CD4-positive, alpha-beta T cell treated with Interleukin-17A for 4 hours (primary cell): Measurements from ENCODE around the gene EYS.
"Not testable (repeated sequence)": the region's sequence is repeated elsewhere in the genome, so short reads cannot be mapped to it uniquely, and the experiment has no call there.

Source experiments
- DNase-seq: peaks from one replicate; pipeline ENCODE4 v3.0.0-alpha.2; 2020; ENCODE audit warnings: mixed read lengths

The EYS gene

DNA sequence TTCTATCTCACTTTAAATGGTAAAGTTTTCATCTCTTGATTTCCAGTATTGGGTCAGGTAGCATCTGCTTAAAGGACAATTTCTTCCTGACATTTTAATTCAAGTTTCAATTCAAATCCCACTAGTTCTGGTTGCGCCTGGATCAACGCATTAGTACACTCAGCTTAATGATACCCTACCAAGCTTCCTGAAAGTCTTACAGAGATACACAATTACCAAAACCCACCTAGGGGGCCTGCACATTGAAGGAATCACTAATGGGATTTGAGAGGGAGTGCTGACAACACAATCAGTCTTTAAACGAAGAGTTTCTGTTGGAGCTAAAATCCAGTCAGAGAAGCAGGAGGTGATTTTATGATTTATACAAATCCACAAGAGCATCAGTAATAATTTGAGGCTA, 1778.4 kb downstream of the EYS start:
- DNase-seq: no peak

DNA sequence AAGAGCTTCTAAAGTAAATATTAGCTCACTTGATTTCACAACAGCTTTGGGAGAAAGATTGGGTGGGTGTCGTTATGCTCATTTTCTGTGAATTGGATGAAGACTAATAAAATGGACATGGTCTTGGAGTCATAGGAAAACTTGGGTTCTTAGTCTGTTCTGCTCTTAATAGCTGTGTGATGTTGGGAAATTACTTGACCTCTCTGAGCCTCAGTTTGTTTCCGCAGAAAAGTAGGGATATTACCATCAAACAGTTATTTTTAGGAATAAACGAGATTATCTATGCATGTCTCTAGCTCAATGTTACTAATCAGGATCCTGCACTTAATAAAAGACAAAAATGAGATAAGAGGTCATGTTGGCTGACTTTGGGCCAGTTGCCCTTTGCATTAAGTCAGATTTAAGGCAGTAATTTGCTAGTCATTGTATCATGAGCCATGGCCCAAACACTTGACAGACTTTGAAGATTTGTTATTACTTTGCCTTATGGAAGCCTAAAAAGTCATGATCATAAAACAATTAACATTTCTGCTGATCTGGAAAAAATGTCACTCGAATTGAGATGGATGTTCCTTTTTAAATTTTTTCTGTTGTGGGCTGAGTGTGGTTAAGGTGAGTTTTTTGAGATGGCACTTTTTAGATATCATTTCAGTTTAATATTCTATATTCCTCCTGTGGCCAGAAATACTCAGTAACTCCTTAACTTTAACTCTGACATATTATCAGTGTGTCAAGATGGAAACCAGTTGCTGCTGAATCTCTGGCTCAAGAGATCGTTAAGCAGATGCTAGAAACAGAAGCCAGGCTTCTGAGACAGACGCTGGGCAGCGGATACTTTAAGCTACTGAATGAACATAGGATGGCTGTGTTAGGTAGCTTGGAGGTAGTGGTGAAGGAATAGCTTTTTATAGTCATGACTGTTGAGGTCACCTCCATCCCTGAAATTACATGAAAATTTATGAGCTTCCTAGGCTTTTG, 1779.8 kb downstream of the EYS start:
- DNase-seq: no peak

DNA sequence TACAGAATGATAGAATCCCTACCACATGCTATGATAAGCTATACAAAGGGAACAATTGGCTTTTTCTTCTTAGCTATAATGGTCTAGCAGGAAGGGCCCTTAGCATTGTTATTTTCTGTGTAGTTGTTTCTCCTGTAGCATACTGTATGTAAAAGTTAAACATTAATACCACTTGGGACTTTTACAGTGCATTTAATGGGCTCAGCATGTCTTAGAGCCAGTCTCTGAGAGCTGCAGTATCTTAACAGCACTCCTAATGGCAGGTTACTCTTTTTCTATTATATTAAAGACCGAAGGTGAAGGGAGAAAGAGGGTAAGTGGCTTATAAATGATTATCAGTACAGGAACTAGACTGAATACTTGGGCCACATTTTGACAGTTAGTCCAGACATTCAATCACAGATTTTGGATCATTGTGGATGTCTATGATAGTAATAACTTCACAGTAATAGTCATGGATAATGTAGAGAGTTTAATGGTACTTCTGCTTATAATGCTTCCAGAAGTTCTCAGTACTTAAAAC, 1780.7 kb downstream of the EYS start:
- no peak for DNase-seq

DNA sequence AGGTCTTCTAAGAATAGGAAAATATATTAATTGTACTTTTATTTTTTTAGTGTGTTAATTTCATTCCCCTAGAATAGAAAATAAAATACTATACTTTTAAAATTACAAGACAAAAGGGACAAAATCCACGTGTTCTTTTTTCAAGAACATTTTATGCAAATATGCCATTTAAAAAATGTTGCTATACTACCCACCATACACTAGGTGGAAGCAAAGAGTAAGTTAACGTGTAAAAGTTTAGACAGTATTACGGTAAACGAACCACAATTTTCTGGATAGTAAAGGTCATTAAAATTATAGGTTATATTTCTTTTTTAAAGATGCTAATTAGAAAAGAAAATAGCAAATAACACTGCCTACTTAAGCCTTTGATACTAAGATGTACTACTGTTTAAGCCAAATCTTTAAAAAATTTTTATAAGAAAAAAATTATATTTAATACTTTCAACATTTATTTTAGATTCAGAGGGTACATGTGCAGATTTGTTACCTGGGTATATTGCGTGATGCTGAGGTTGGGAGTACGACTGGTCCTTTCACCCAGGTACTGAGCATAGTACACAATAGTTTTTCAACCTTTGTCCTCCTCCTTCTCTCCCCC, 1783.8 kb downstream of the EYS start:
- DNase-seq: no peak

DNA sequence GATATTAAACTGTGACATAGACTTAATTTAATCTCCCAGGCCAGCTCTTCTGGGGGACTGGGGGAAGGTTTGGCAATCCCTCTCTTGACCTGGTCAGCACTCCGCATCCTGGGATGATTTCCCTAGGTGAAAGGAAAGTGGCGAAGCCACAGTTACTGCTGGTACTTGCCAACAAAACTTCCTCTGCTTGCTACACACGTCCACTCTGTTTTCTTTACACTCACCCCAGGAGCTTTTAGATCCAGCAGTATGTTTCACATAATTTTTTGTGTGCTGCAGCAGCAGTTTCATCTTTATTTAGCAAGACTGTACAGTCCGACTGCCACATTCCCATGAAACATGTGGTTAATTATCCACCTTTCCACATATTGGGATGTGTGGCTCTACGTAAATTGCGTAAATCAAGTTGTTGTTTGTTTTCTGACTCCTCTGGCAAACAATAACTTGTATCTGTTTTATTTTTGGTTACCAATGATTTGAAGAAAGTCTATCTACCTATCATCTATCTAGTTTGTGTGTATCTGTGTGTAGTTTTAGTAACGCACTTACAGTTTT, 1787.4 kb downstream of the EYS start:
- no peak for DNase-seq

DNA sequence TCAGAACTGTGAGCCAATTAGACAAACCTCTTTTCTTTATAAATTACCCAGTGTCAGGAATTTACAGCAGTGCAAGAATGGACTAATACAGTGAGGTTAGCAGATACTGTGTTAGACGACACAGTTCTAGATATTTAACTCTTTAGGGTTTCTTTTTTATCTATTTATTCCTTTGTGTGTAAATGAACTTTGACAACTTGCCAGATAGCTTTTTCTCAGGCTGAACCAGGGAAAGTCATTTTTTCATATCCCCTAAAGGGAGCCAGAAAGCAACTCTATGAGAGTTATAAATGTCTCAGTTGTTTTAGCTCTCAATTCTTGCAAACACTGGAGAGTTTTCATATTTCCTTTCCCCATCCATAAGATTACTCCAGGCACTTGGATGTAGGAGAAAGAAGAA, 1794.1 kb downstream of the EYS start:
- no peak for DNase-seq

DNA sequence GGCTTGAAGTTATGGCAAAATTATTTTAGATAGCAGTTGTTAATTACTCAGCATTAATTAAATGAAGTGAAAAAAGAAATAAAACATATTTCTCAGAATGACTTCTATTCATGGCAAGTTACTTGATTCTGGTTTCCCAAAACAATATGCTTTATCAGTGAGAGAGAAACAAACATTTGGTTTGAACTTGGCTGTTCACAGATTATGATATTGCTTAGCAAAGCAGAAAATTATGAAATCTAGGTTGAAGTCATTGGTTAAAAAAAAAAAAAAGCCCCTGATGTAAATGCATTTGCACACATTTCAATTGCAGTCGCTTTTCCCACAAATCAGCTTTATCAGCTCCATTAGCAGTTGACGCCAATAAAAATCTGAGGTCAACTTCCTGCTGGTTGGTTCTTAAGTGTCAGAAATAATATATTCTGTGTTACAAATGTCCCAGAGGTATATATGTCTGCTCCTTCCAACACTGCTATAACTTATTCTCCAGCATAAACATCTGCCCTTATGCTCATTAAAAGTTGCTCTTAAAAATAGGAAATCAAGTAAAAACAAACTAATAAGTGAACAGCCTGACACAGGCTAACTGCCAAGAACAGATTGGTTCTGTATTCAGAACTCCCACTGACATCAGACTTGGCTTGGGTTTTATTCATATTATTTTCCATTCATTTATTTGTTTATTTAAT, 1796.0 kb downstream of the EYS start:
- no peak for DNase-seq

DNA sequence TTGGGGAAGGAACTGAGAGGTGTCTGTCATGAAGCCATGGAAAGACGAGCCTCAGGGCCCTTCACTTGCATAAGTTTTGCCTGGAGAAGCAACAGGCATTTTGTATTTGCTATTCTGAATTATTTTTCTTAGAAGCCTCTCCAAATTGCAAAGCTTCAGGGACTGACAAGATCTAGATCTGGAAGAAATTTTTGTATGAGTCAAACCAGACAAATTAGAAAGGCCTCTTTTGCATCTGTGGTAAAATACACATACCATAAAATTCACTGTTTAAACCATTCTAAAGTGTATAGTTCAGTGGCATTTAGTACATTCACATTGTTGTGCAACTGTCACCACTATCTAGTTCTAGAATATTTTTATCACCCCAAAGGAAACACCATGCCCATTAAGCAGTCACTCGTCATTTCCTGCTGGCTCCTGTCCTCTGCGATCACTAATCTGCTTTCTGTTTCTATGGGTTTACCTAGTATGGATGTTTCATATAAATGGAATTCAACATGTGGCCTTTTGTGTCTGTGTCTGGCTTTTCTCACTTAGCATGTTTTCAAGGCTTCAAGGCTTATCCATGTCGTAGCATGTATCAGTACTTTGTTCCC, 1802.3 kb downstream of the EYS start:
- no peak for DNase-seq

DNA sequence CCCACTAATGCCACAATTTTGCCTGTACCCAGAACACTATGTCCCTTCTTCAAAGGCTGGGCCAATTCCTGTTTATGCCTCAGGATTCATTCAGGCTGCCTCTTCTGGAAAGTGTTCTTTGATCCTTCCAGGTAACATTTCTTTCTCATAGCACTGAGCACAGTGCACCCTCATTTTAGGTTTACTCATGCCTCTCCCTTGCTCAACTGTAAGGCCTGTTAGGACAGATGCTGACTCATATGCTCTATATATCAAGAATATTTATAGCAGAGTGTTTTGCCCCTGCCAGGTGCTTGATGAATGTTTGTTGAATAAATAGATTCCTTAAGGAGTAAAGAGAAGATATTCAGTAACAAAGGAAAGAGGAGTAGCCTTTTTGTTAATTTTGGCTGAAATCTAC, 1807.5 kb downstream of the EYS start:
- DNase-seq: no peak

DNA sequence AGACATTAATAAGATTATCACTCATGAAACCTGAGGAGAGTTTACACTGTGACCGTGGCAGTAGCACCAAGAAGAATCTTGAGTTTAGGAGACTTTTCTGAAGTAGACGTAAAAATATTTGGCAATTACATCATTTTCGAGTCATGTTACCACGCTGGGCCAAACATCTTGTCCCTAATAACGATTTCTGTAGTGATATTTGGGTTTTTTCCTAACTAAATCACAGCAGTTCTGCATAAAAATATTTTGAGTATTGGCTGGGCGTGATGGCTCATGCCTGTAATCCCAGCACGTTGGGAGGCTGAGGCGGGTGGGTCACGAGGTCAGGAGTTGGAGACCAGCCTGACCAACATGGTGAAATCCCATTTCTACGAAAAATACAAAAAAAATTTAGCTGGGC, 1809.1 kb downstream of the EYS start:
- DNase-seq: no peak

DNA sequence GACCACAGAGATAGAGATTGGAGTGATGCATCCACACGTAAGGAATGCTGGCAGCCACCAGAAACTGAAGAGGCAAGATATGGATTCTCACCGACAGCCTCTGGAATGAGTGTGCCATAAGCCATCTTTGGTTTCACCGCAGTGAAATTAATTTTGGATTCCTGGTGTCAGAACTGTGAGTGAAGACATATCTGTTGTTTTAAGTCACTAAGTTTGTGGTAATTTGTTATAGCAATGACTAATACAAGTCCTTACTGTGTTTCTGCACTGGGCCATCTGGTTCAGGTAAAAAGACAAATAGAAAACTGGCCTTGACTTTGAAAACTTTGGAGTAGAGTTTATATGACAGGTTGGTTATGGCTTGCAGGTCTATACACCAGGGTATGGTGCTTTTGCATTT, 1809.6 kb downstream of the EYS start:
- no peak for DNase-seq

DNA sequence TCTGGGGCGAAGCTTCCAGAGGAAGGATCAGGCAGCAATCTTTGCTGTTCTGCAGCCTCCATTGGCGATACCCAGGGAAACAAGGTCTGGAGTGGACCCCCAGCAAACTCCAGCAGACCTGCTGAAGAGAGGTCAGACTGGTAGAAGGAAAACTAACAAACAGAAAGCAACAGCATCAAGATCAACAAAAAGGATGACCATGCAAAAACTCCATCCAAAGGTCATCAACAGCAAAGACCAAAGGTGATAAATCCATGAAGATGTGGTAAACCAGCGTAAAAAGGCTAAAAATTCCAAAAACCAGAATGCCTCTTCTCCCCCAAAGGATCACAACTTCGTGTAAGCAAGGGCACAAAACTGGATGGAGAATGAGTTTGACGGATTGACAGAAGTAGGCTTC, 1818.6 kb downstream of the EYS start:
- DNase-seq: no peak

DNA sequence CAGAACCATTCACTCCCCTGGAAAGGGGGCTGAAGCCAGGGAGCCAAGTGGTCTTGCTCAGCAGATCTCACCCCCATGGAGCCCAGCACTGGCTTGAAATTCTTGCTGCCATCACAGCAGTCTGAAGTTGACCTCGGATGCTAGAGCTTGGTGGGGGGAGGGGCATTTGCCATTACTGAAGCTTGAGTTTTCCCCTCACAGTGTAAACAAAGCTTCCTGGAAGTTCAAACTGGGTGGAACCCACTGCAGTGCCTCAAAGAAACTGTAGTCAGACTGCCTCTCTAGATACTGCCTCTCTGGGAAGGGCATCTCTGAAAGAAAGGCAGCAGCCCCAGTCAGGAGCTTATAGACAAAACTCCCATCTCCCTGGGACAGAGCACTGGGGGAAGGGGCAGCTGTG, 1819.2 kb downstream of the EYS start:
- DNase-seq: not testable (repeated sequence)

DNA sequence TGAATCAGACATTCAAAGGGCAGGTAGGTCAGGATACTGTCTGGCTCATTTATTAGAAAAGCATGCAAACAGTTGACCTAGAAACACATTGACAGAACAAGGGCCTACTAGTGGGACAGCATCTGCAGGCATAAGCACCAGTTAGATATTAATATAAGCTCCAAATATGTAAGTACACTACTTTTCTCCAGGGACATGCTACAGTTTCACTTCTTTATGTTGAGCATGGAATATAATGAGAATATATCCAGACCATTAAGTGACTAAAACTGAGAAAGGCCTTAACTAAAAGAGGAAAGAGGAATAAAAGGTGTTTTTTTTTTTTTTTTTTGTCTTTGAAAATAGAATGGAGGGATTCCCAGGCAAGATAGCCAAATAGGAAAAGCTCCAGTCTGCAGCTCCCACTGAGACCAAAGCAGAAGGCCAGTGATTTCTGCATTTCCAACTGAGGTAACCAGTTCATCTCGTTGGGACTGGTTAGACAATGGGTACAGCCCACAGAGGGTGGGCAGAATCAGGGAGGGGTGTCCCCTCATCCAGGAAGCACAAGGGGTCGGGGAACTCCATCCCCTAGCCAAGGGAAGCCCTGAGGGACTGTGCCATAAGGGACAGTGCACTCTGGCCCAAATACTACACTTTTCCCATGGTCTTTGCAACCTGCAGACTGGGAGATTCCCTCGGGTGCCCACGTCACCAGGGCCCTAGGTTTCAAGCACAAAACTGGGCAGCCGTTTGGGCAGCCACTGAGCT, 1819.8 kb downstream of the EYS start:
- no peak for DNase-seq

DNA sequence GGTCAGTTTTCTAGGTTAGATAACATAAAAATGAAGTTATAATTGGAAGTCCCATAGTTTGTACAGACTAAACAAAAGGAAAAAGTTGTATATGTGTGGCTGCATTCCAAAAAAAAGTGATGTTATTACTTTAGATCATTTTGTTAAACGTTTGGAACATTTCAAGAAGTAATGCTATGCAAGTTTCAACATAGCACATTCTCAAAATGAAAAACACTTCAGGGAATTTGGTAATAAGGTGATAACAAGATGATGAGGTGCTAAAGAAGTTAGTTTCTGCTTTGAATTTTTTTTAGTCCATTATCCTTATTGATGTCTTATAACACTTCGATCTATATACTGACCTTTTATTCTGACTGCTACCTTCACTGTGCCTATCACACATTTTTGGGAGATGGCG, 1820.7 kb downstream of the EYS start:
- no peak for DNase-seq

DNA sequence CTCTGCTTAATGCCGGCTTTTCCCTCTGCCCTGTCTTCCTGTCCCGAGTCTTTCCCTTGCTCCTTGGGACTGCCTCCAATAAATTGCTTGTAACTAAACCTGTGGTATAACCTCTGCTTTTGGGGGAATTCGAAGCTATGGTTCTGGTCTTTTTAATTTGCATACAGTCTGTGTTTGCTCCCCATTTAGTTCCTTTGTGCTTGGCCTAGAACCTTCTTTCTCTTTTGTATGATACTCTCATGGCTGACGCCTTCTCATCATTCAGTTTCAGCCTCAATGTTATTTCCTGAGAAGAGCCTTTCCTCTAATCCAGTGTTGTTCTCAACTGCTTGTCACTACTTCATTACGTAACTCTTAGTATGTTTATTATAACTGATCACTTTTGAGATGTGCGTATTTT, 1823.4 kb downstream of the EYS start:
- no peak for DNase-seq

DNA sequence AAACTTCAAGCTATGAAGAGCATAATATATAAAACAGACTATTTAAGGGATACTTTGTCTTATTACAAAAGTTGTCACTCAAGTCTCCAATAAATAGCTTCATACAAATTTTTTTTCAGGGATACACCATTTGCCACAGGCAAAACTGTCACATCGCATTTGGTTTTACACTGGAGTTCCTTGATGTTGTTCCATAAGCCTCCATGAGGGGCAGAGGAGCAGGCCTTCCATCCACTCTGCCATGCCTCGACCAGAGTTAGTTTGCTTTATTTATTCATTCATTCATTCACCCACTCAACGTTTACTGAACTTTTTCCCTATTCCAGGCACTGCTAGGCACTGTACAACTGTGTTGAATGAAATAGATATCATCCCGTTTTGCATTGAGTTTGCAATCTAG, 1824.8 kb downstream of the EYS start:
- DNase-seq: no peak

DNA sequence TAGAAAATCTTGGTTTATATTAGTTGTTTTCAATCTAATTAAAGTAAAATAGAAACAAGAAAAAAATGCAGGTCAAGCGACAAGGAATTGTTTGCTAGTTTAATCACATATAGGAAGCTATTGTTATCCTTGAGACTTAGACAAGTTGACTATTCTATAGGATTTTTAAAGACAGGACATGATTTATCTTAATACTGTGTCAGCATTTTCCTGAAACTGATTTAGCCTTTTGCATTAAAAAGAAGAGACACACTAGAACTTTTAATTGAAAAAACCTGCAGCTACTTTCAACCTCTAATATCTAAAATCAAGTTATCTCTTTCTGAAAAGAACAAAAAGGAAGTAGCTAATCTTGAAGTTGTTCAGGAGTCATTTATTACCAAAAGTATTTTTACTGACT, 1825.2 kb downstream of the EYS start:
- no peak for DNase-seq

DNA sequence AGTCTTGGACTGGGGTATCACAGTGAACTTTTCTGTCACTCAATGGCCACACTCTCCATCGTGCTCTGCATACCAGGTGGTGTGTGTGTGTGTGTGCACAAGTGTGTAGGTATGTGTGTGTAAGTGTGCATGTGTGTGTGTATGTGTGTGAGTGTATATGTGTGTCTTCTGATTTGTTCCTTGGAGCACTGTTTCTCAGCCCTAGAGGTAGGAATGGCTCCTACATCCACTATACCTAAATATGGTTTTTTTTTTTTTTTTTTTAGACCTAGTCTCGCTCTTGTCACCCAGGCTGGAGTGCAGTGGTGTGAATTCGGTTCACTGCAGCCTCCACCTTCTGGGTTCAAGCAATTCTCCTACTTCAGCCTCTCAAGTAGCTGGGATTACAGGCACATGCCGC, 1834.8 kb downstream of the EYS start:
- DNase-seq: no peak

DNA sequence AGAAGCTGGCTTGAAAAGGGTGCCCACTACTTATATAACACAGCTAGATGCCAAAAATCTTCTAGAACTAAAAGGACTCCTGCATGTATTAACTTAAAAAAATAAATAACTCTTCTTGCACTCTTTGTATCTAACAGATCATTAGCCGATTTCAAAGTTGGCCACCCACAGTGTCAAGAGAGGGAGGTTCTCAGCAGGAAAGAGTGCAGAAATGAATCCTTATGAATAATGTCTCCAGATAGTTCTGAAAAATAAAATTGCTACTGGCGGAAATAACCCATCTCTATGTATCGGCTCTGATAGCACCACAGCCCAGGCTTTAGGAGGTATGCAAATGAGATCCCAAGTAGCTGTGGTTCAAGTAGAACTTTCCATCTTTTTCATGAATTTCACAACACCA, 1838.7 kb downstream of the EYS start:
- DNase-seq: no peak

DNA sequence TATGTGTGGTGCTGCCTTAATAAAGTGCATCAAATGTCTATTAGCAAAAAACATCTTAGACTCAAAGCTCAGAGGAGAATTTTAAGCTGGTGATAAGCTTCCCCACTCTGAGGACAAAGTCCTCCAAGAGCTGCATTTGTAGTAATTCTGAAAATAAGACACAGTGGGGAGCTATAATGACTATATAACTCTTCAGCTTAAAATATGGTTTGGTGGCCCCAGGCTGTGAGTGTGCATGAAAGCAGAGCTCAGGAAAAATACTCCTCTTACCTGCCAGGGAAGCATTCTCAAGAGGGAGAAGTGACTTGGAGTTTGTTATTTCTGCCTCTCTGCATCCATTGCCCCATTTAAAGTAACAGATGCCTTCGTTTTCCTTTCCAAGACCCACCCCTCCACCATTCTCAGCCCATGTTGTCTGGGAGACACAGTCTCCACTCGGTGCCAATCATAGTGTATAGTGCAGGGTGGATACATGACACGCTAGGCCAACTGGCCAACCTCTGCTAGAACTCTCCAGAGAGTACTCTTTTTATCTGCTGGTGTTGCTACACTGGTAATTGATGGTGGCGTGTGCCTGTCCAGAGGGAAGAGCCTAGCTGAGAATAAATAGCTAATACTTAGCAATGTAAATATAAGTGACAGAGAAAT, 1842.2 kb downstream of the EYS start:
- no peak for DNase-seq

DNA sequence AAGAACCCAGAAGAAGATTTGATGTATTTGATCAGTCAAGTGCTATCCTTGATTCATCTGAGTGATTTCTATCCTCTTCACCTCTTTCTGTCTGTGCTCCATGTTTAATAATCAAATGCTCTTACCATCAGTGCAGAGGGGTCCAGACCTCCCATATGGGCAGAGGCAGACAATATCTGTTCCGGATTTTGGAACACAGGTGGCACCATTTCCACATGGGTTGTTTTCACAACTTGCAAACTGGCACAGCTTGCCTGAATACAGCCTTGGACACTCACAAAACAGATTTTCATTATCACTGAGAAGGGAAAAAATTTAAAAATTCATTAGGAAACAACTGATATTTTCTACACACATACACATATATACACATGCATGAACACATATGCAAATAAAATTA, 1843.0 kb downstream of the EYS start:
- no peak for DNase-seq
